Karpas-422 (cell line): ENCODE data around the gene NMNAT3. TPM values are rescaled to one million over a fixed set of nuclear protein-coding genes. Genes with fewer than 3 reads are reported as not detected.

ENCODE experiments used
- DNase-seq: peaks from one replicate; pipeline ENCODE4 v3.0.0-alpha.2; 2015
- H2AFZ ChIP-seq: fragments of 200-600 bp; sonication (generic); 2 replicates; pipeline ENCODE4 v1.6.1; 2014; ENCODE audit warnings: antibody characterized with exemption, low read length, mixed read lengths
- H3K27ac ChIP-seq: fragments of 200-600 bp; sonication (generic); 2 replicates; pipeline ENCODE4 v1.5.1; 2014; ENCODE audit warnings: mild to moderate bottlenecking, low read length, moderate library complexity
- H3K27me3 ChIP-seq: fragments of 200-600 bp; sonication (generic); 2 replicates; pipeline ENCODE4 v1.6.1; 2014; ENCODE audit warnings: low read length, mixed read lengths
- H3K36me3 ChIP-seq: fragments of 200-600 bp; sonication (generic); 2 replicates; pipeline ENCODE4 v1.6.1; 2014; ENCODE audit warnings: low read length, mixed read lengths; ENCODE audit not compliant: insufficient read depth
- H3K4me1 ChIP-seq: fragments of 200-600 bp; sonication (generic); 2 replicates; pipeline ENCODE4 v1.6.1; 2014; ENCODE audit warnings: mild to moderate bottlenecking, low read length, mixed read lengths
- H3K4me2 ChIP-seq: fragments of 200-600 bp; sonication (generic); 2 replicates; pipeline ENCODE4 v1.6.1; 2014; ENCODE audit warnings: low read length, low read depth, mild to moderate bottlenecking; ENCODE audit not compliant: poor library complexity, severe bottlenecking
- H3K4me3 ChIP-seq: fragments of 200-600 bp; sonication (generic); 2 replicates; pipeline ENCODE4 v1.5.1; 2014; ENCODE audit warnings: mild to moderate bottlenecking, antibody characterized with exemption, low read length, mixed read lengths
- H3K79me2 ChIP-seq: fragments of 200-600 bp; sonication (generic); 2 replicates; pipeline ENCODE4 v1.6.1; 2014; ENCODE audit warnings: mild to moderate bottlenecking, low read length, mixed read lengths
- H3K9ac ChIP-seq: fragments of 200-600 bp; sonication (generic); 2 replicates; pipeline ENCODE4 v1.6.0; 2014; ENCODE audit warnings: low read length
- H3K9me2 ChIP-seq: fragments of 200-600 bp; sonication (generic), shearing (Covaris generic); replicated peaks from 2 replicates; pipeline ENCODE4 v1.6.0; 2014; ENCODE audit warnings: mild to moderate bottlenecking, low read length, moderate library complexity; ENCODE audit not compliant: insufficient read depth
- H3K9me3 ChIP-seq: fragments of 300-700, 200-600 bp; sonication (generic); 2 replicates; pipeline ENCODE4 v1.6.1; 2014; ENCODE audit warnings: low read length, mixed read lengths
- H4K20me1 ChIP-seq: fragments of 200-600 bp; sonication (generic); 2 replicates; pipeline ENCODE4 v1.6.1; 2014; ENCODE audit warnings: mild to moderate bottlenecking, antibody characterized with exemption, low read length, low read depth; ENCODE audit not compliant: insufficient read depth
- total RNA-seq: library from RNA; depleted of rRNA; stranded (reverse); fragments of >200 nt; shearing (Covaris generic); gene quantifications from 2 replicates; pipeline ENCODE4 v1.2.3, GENCODE V29; 2014; ENCODE audit warnings: low replicate concordance

The NMNAT3 gene
- total RNA-seq, 1 experiment from 2014 or later = not detected

DNA sequence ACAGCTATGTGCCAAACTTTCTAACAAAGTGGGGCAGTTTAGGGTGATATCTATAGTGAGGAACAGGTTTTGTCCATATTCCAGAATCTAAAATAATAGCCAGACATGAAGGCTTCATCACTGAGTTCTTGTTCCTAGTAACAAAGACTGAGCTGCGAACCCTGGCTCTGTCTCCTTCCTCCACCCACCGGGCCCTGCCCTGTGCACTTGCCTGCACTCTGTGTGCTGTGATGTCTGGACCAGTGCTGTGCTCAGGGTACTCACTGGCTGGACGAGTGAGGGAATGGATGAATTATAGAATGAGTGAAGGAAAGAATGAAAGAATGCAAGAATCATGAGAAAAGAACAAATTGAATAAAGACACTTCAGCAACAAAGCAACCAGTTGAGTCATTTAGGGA is 8.9 kb upstream of the NMNAT3 start:
- no peaks in the 10 kb centered on the region for H3K9me3 ChIP-seq
- no peak overlapping the region for H3K9ac ChIP-seq
- no peak overlapping the region for H3K4me3 ChIP-seq
- H3K4me1 ChIP-seq = no peaks in the 10 kb centered on the region
- H3K36me3 ChIP-seq = no peaks in the 10 kb centered on the region
- H4K20me1 ChIP-seq = no peaks in the 10 kb centered on the region
- H3K79me2 ChIP-seq = no peaks in the 10 kb centered on the region
- H3K27me3 ChIP-seq = no peaks in the 10 kb centered on the region
- H3K27ac ChIP-seq = no peak overlapping the region
- H3K4me2 ChIP-seq = no peak overlapping the region
- DNase-seq = no peak
- no peaks in the 10 kb centered on the region for H3K9me2 ChIP-seq
- no peak overlapping the region for H2AFZ ChIP-seq

GRCh38 chr3:139686206-139686605 is 8.4 kb upstream of the NMNAT3 start:
- H3K9ac ChIP-seq = no peak overlapping the region
- no peak overlapping the region for H3K27ac ChIP-seq
- no peaks in the 10 kb centered on the region for H4K20me1 ChIP-seq
- H3K27me3 ChIP-seq = no peaks in the 10 kb centered on the region
- DNase-seq = no peak
- no peak overlapping the region for H3K4me3 ChIP-seq
- no peak overlapping the region for H3K4me2 ChIP-seq
- H3K36me3 ChIP-seq = no peaks in the 10 kb centered on the region
- no peaks in the 10 kb centered on the region for H3K9me2 ChIP-seq
- H2AFZ ChIP-seq = no peak overlapping the region
- no peaks in the 10 kb centered on the region for H3K79me2 ChIP-seq
- H3K9me3 ChIP-seq = no peaks in the 10 kb centered on the region
- no peaks in the 10 kb centered on the region for H3K4me1 ChIP-seq

- H3K9me2 ChIP-seq = no peaks in the 10 kb centered on the region
- H3K27me3 ChIP-seq = no peaks in the 10 kb centered on the region
- H3K4me2 ChIP-seq = no peak overlapping the region
- no peaks in the 10 kb centered on the region for H3K4me1 ChIP-seq
- H4K20me1 ChIP-seq = no peaks in the 10 kb centered on the region
- no peak overlapping the region for H2AFZ ChIP-seq
- H3K9ac ChIP-seq = no peak overlapping the region
- no peaks in the 10 kb centered on the region for H3K79me2 ChIP-seq
- no peaks in the 10 kb centered on the region for H3K36me3 ChIP-seq
- no peak for DNase-seq
- H3K27ac ChIP-seq = no peak overlapping the region
- H3K4me3 ChIP-seq = no peak overlapping the region
- no peaks in the 10 kb centered on the region for H3K9me3 ChIP-seq
Observed at GRCh38 chr3:139679220-139679775, 1.5 kb upstream of the NMNAT3 start.

DNA sequence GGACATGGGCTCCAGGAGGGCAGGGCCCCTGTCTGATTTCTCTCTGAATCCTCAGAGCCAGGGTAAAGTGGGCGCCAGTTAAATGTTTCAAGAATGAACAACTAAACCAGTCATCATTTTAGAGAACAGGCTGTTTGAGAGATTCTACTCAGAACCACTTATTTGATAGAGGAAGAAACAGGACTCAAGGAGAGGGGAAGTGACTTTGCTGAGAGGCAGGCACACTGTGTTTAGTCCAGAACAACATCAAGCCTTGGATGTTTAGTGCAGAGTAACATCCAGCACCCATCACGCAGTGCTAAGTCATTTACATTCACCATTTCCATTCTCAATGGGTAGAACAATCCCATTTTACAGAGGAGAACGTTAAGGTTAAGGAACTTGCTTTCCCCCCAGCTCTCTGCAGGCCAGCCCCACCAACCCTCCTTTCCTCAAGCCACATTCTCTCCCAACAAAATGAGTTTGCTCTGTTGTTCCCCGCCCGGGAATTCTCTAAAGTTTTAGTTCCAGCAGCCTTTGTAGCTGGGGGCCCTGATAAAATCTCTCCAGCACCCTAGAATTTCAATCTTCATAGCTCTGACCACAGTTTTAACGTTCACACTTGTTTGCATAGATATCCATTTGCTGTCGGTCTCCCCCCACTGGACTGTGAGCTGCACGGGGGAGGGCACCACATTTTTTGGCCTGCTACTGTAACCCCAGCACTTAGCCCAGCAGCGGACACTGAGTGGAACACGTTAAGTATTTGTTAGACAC is 962 bp downstream of the NMNAT3 start:
- Histone ChIP-seq H3K4me3 (no peak overlapping the region), H4K20me1 (no peaks in the 10 kb centered on the region), H3K36me3 (no peaks in the 10 kb centered on the region), H3K4me1 (no peaks in the 10 kb centered on the region), H3K79me2 (no peaks in the 10 kb centered on the region), H3K4me2 (no peak overlapping the region), H3K9me2 (no peaks in the 10 kb centered on the region), H3K27me3 (no peaks in the 10 kb centered on the region), H2AFZ (no peak overlapping the region), H3K9me3 (no peaks in the 10 kb centered on the region), H3K9ac (no peak overlapping the region), H3K27ac (no peak overlapping the region)
- no peak for DNase-seq

- no peak overlapping the region for H3K9ac ChIP-seq
- no peaks in the 10 kb centered on the region for H3K9me2 ChIP-seq
- H2AFZ ChIP-seq = no peak overlapping the region
- H3K79me2 ChIP-seq = no peaks in the 10 kb centered on the region
- no peaks in the 10 kb centered on the region for H3K9me3 ChIP-seq
- no peaks in the 10 kb centered on the region for H3K4me1 ChIP-seq
- no peak for DNase-seq
- no peak overlapping the region for H3K4me3 ChIP-seq
- no peak overlapping the region for H3K27ac ChIP-seq
- H3K36me3 ChIP-seq = no peaks in the 10 kb centered on the region
- no peaks in the 10 kb centered on the region for H4K20me1 ChIP-seq
- no peak overlapping the region for H3K4me2 ChIP-seq
- H3K27me3 ChIP-seq = no peaks in the 10 kb centered on the region
Observed at GRCh38 chr3:139676108-139676507, 1.7 kb downstream of the NMNAT3 start.

DNA sequence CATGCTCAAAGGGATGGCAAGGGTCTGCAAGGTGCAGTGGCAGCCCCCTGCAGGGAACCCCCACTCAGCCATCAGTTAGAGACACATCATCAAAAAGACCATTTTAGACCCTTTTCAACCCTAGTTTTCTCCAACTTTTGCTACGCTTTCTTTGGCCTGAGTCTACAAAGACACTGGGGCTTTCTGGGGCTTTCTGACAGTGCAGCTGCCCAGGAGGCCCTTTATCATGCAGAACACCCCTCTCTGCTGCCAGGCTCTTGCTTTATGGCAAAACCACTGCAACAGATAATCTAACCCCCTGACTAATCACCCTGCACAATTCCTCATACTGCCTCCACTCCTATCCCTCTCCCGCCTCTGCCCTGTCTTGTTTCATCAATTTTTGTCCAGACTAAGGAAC is 2.4 kb downstream of the NMNAT3 start:
- Histone ChIP-seq H3K4me3 (no peak overlapping the region), H3K27me3 (no peaks in the 10 kb centered on the region), H3K79me2 (no peaks in the 10 kb centered on the region), H3K27ac (no peak overlapping the region), H2AFZ (no peak overlapping the region), H3K4me1 (no peaks in the 10 kb centered on the region), H3K9me3 (no peaks in the 10 kb centered on the region), H4K20me1 (no peaks in the 10 kb centered on the region), H3K9ac (no peak overlapping the region), H3K36me3 (no peaks in the 10 kb centered on the region), H3K4me2 (no peak overlapping the region), H3K9me2 (no peaks in the 10 kb centered on the region)
- DNase-seq = no peak

- H3K4me2 ChIP-seq = no peak overlapping the region
- no peak overlapping the region for H3K4me3 ChIP-seq
- no peak overlapping the region for H3K9ac ChIP-seq
- no peaks in the 10 kb centered on the region for H3K36me3 ChIP-seq
- H3K27me3 ChIP-seq = no peaks in the 10 kb centered on the region
- no peaks in the 10 kb centered on the region for H3K4me1 ChIP-seq
- no peaks in the 10 kb centered on the region for H3K9me2 ChIP-seq
- no peak for DNase-seq
- H3K9me3 ChIP-seq = no peaks in the 10 kb centered on the region
- H4K20me1 ChIP-seq = no peaks in the 10 kb centered on the region
- no peaks in the 10 kb centered on the region for H3K79me2 ChIP-seq
- no peak overlapping the region for H3K27ac ChIP-seq
- no peak overlapping the region for H2AFZ ChIP-seq
Observed at GRCh38 chr3:139674571-139675260, 3.1 kb downstream of the NMNAT3 start.

- Histone ChIP-seq H3K4me1 (no peaks in the 10 kb centered on the region), H2AFZ (no peak overlapping the region), H3K9me3 (no peaks in the 10 kb centered on the region), H3K9ac (no peak overlapping the region), H3K4me3 (no peak overlapping the region), H3K9me2 (no peaks in the 10 kb centered on the region), H3K36me3 (no peaks in the 10 kb centered on the region), H3K4me2 (no peak overlapping the region), H3K27me3 (no peaks in the 10 kb centered on the region), H4K20me1 (no peaks in the 10 kb centered on the region), H3K79me2 (no peaks in the 10 kb centered on the region), H3K27ac (no peak overlapping the region)
- no peak for DNase-seq
Observed at GRCh38 chr3:139672884-139673283, 4.9 kb downstream of the NMNAT3 start.
